Mesenchymal stem cell (in vitro differentiated cells and primary cell): ENCODE results near the gene SPOCK2.

Source experiments
- DNase-seq: peaks from one replicate; pipeline ENCODE4 v3.0.0-alpha.2; 2013
- H2AFZ ChIP-seq: one replicate; pipeline ENCODE4 v1.6.1; 2013; ENCODE audit warnings: low read depth, mild to moderate bottlenecking, control low read depth, inconsistent platforms, low read length, moderate library complexity
- H2AK5ac ChIP-seq: 2 replicates; pipeline ENCODE4 v1.6.1; 2013; ENCODE audit warnings: low read length, moderate library complexity, mild to moderate bottlenecking, inconsistent platforms; ENCODE audit not compliant: severe bottlenecking
- H2BK120ac ChIP-seq: one replicate; pipeline ENCODE4 v1.6.1; 2013; ENCODE audit warnings: low read depth, mild to moderate bottlenecking, inconsistent platforms, low read length, moderate library complexity
- H2BK12ac ChIP-seq, 2 experiments: one replicate each; pipeline ENCODE4 v1.6.1; 2013; ENCODE audit warnings: inconsistent platforms in 2 of 2, low read length in 2 of 2, mild to moderate bottlenecking in 2 of 2, moderate library complexity in 2 of 2, control low read depth in 1 of 2
- H2BK15ac ChIP-seq: one replicate; pipeline ENCODE4 v1.6.1; 2013; ENCODE audit warnings: mild to moderate bottlenecking, low read depth, inconsistent platforms; ENCODE audit not compliant: poor library complexity, severe bottlenecking
- H2BK5ac ChIP-seq: 2 replicates; pipeline ENCODE4 v1.6.1; 2013; ENCODE audit warnings: low read depth, mild to moderate bottlenecking, low read length, control low read depth, inconsistent platforms; ENCODE audit not compliant: poor library complexity, severe bottlenecking
- H3K14ac ChIP-seq, 2 experiments: one replicate each; pipeline ENCODE4 v1.6.1; 2013; ENCODE audit warnings: inconsistent platforms in 2 of 2, low read length in 2 of 2, control low read depth in 1 of 2, mild to moderate bottlenecking in 1 of 2, moderate library complexity in 1 of 2
- H3K18ac ChIP-seq, 2 experiments: one replicate each; pipeline ENCODE4 v1.6.1; 2013; ENCODE audit warnings: inconsistent platforms in 2 of 2, low read length in 2 of 2, control low read depth in 1 of 2, low read depth in 1 of 2, mild to moderate bottlenecking in 1 of 2
- H3K23ac ChIP-seq, 2 experiments: one replicate each; pipeline ENCODE4 v1.6.1; 2013; ENCODE audit warnings: inconsistent platforms in 2 of 2, low read length in 2 of 2, mild to moderate bottlenecking in 2 of 2, moderate library complexity in 2 of 2, control low read depth in 1 of 2
- H3K27ac ChIP-seq: 2 replicates; pipeline ENCODE4 v1.5.1; 2013; ENCODE audit warnings: mild to moderate bottlenecking, moderate library complexity, low read length, control low read depth, inconsistent platforms; ENCODE audit not compliant: poor library complexity, severe bottlenecking
- H3K27me3 ChIP-seq, 2 experiments: 2 replicates each; pipeline versions ENCODE4 v1.6.1 to v1.7.0; 2013; ENCODE audit warnings: low read length in 2 of 2, mild to moderate bottlenecking in 2 of 2, moderate library complexity in 2 of 2, control low read depth in 1 of 2, inconsistent platforms in 1 of 2; ENCODE audit not compliant: control insufficient read depth in 1 of 2, insufficient read depth in 1 of 2
- H3K36me3 ChIP-seq, 2 experiments: 2 replicates each; pipeline versions ENCODE4 v1.6.1 to v1.7.0; 2013; ENCODE audit warnings: low read length in 2 of 2, control low read depth in 1 of 2, inconsistent platforms in 1 of 2, low read depth in 1 of 2, mild to moderate bottlenecking in 1 of 2; ENCODE audit not compliant: insufficient read depth in 2 of 2, control insufficient read depth in 1 of 2
- H3K4ac ChIP-seq, 2 experiments: one replicate each; pipeline ENCODE4 v1.6.1; 2013; ENCODE audit warnings: inconsistent platforms in 2 of 2, low read length in 2 of 2, mild to moderate bottlenecking in 2 of 2, moderate library complexity in 2 of 2, control low read depth in 1 of 2, low read depth in 1 of 2
- H3K4me1 ChIP-seq: 2 replicates; pipeline ENCODE4 v1.6.1; 2013; ENCODE audit warnings: low read depth, low read length, control low read depth; ENCODE audit not compliant: control insufficient read depth, insufficient read depth
- H3K4me2 ChIP-seq: 2 replicates; pipeline ENCODE4 v1.6.1; 2013; ENCODE audit warnings: low read length, mild to moderate bottlenecking, inconsistent platforms; ENCODE audit not compliant: poor library complexity, severe bottlenecking
- H3K4me3 ChIP-seq, 2 experiments: 2 replicates each; pipeline versions ENCODE4 v1.5.1 to v1.7.0; 2013; ENCODE audit warnings: low read length in 2 of 2, mild to moderate bottlenecking in 2 of 2, control low read depth in 1 of 2, low read depth in 1 of 2; ENCODE audit not compliant: insufficient read depth in 1 of 2
- H3K79me1 ChIP-seq: replicated peaks from 2 replicates; pipeline ENCODE4 v1.6.1; 2013; ENCODE audit warnings: mild to moderate bottlenecking, control low read depth, low read length, inconsistent platforms; ENCODE audit not compliant: poor library complexity, severe bottlenecking
- H3K9ac ChIP-seq: 2 replicates; pipeline ENCODE4 v1.7.0; 2013; ENCODE audit warnings: mild to moderate bottlenecking, low read length, moderate library complexity
- H3K9me3 ChIP-seq: 2 replicates; pipeline ENCODE4 v1.7.0; 2013; ENCODE audit warnings: mild to moderate bottlenecking, low read length; ENCODE audit not compliant: control insufficient read depth
- H4K8ac ChIP-seq: one replicate; pipeline ENCODE4 v1.6.1; 2013; ENCODE audit warnings: inconsistent platforms, mild to moderate bottlenecking, low read length, moderate library complexity
- H4K91ac ChIP-seq: one replicate; pipeline ENCODE4 v1.6.1; 2013; ENCODE audit warnings: mild to moderate bottlenecking, low read length, inconsistent platforms
- WGBS: methylation state at CpG from one replicate; pipeline ENCODE4 v1.1.7; 2013; ENCODE audit warnings: mixed read lengths; 5-methylcytosine and 5-hydroxymethylcytosine counted together

SPOCK2 gene

GRCh38 chr10:72077275-72077990, 10.9 kb downstream of the SPOCK2 start:
- Histone ChIP-seq H3K79me1 (no peaks in the 10 kb centered on the region), H3K4me2 (no peak overlapping the region), H3K4ac (no peak overlapping the region), H2BK15ac (no peak overlapping the region), H2BK120ac (no peak overlapping the region), H2AFZ (no peak overlapping the region), H2AK5ac (no peak overlapping the region), H3K14ac (no peak overlapping the region), H3K36me3 (no peaks in the 10 kb centered on the region), H3K9me3 (no peaks in the 10 kb centered on the region), H4K8ac (no peak overlapping the region), H3K27me3 (peaks cover 22 to 39% of the 10 kb centered on the region in 2 experiments), H3K23ac (no peak overlapping the region), H2BK12ac (no peak overlapping the region), H3K4me1 (peaks cover 4% of the 10 kb centered on the region), H3K9ac (no peak overlapping the region), H3K27ac (no peak overlapping the region), H3K4me3 (no peak overlapping the region), H3K18ac (no peak overlapping the region), H2BK5ac (no peak overlapping the region), H4K91ac (no peak overlapping the region)
- WGBS, result 92% methylated on average over 17 of the region's 20 CpGs
- no peak for DNase-seq

- no peak overlapping the region for H3K14ac ChIP-seq
- no peak overlapping the region for H2BK120ac ChIP-seq
- 71% methylated on average over 4 of the region's 5 CpGs for WGBS
- no peak overlapping the region for H2BK5ac ChIP-seq
- H2AK5ac ChIP-seq, result no peak overlapping the region
- H2AFZ ChIP-seq, result no peak overlapping the region
- H3K79me1 ChIP-seq, result no peaks in the 10 kb centered on the region
- no peak overlapping the region for H3K27ac ChIP-seq
- H3K27me3 ChIP-seq, result peaks cover 21 to 42% of the 10 kb centered on the region in 2 experiments
- no peak overlapping the region for H3K4me3 ChIP-seq
- H3K18ac ChIP-seq, result no peak overlapping the region
- H3K36me3 ChIP-seq, result no peaks in the 10 kb centered on the region
- H2BK12ac ChIP-seq, result no peak overlapping the region
- no peak overlapping the region for H3K4ac ChIP-seq
- peaks cover 4% of the 10 kb centered on the region for H3K4me1 ChIP-seq
- H3K4me2 ChIP-seq, result no peak overlapping the region
- no peak overlapping the region for H3K9ac ChIP-seq
- no peak overlapping the region for H4K8ac ChIP-seq
- DNase-seq, result no peak
- no peak overlapping the region for H4K91ac ChIP-seq
- H3K9me3 ChIP-seq, result peaks cover 2% of the 10 kb centered on the region
- H2BK15ac ChIP-seq, result no peak overlapping the region
- H3K23ac ChIP-seq, result no peak overlapping the region
Observed at GRCh38 chr10:72076756-72077155, 11.6 kb downstream of the SPOCK2 start.

- H3K27ac ChIP-seq, result no peak overlapping the region
- H3K27me3 ChIP-seq, result peaks cover 17 to 38% of the 10 kb centered on the region in 2 experiments
- 74% methylated on average over 10 of the region's 12 CpGs for WGBS
Observed at GRCh38 chr10:72075376-72076115, 12.8 kb downstream of the SPOCK2 start.

GRCh38 chr10:72074574-72075375, 13.6 kb downstream of the SPOCK2 start:
- no peak overlapping the region for H3K4me2 ChIP-seq
- H3K36me3 ChIP-seq, result no peaks in the 10 kb centered on the region
- no peak overlapping the region for H2BK12ac ChIP-seq
- H3K27me3 ChIP-seq, result peaks cover 17 to 39% of the 10 kb centered on the region in 2 experiments
- H2BK15ac ChIP-seq, result no peak overlapping the region
- H3K27ac ChIP-seq, result no peak overlapping the region
- WGBS, result 80% methylated on average over 17 of the region's 18 CpGs
- H4K91ac ChIP-seq, result no peak overlapping the region
- no peak overlapping the region for H2AFZ ChIP-seq
- no peaks in the 10 kb centered on the region for H3K79me1 ChIP-seq
- H2BK5ac ChIP-seq, result no peak overlapping the region
- H3K18ac ChIP-seq, result no peak overlapping the region
- no peak overlapping the region for H3K4ac ChIP-seq
- peaks cover 6% of the 10 kb centered on the region for H3K4me1 ChIP-seq
- no peak overlapping the region for H3K4me3 ChIP-seq
- peak overlapping the region; percentile 39 for H4K8ac ChIP-seq
- no peak overlapping the region for H3K14ac ChIP-seq
- no peak overlapping the region for H2AK5ac ChIP-seq
- H3K9ac ChIP-seq, result no peak overlapping the region
- H2BK120ac ChIP-seq, result no peak overlapping the region
- H3K9me3 ChIP-seq, result peaks cover 7% of the 10 kb centered on the region
- H3K23ac ChIP-seq, result no peak overlapping the region
- DNase-seq, result no peak

More at GRCh38 chr10:72075376-72076115, 12.8 kb downstream of the SPOCK2 start:
- no peaks in the 10 kb centered on the region for H3K36me3 ChIP-seq
- no peak overlapping the region for H2AK5ac ChIP-seq
- no peak overlapping the region for H3K4me3 ChIP-seq
- no peak overlapping the region for H2AFZ ChIP-seq
- H3K23ac ChIP-seq, result no peak overlapping the region
- H3K4ac ChIP-seq, result no peak overlapping the region
- H3K79me1 ChIP-seq, result no peaks in the 10 kb centered on the region
- H2BK5ac ChIP-seq, result no peak overlapping the region
- peaks cover under 1% of the 10 kb centered on the region for H3K4me1 ChIP-seq
- H3K9me3 ChIP-seq, result peaks cover 7% of the 10 kb centered on the region
- DNase-seq, result no peak
- H2BK120ac ChIP-seq, result no peak overlapping the region
- peak overlapping the region; percentile 24 for H4K8ac ChIP-seq
- H3K18ac ChIP-seq, result no peak overlapping the region
- no peak overlapping the region for H2BK12ac ChIP-seq
- H3K14ac ChIP-seq, result no peak overlapping the region
- no peak overlapping the region for H4K91ac ChIP-seq
- H3K4me2 ChIP-seq, result no peak overlapping the region
- no peak overlapping the region for H2BK15ac ChIP-seq
- H3K9ac ChIP-seq, result no peak overlapping the region
